ENCODE results near the gene IL6.

IL6 gene

DNA sequence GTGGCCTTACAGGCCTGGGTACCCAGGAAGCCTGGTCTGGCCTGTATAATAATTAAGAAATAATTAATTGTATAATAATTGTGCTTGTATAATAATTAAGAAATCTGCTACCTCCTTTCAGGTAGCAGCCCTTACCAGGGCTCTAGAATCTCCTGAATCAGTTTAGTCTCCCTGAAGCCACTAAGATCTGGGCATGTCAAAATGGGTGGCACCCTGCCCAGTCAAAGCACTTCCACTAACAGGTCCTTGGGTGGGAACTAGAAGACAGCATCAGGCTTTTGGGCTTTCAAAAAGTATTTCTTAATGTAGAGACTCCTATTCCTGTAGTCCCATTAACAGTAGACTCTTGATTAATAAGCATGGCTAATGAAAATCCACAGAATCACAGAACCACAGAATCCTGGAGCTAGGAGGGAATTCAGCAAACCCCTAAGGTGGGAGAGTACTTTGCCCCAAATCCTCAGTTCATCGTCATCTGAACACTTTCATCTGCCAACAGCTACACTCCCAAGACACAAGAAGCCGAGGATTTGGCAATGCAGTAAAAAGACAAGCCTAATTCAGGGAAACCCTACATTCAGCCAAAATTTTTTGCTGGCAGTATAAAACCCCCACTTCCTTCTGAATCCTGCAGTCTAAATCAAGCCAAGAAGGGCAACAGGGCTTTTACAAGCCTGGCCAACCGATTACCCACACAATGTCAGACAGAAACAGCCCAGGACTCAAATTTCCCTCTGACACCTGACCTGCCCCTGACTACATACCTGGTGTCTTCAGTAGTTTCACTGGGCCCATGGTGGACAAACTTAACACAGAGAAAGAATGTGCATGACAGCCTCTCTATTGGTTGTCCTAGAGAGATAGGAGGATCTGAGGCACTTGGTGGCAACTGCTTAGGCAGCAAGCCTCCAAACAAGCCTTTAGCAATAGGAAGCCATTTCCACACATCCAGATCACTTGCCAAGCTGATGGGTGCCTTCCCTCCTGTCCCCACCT, 5.9 kb upstream of the IL6 start:
- no peaks in the 10 kb centered on the region for H3K9me2 ChIP-seq (ENCODE audit: low read depth, low read length)

DNA sequence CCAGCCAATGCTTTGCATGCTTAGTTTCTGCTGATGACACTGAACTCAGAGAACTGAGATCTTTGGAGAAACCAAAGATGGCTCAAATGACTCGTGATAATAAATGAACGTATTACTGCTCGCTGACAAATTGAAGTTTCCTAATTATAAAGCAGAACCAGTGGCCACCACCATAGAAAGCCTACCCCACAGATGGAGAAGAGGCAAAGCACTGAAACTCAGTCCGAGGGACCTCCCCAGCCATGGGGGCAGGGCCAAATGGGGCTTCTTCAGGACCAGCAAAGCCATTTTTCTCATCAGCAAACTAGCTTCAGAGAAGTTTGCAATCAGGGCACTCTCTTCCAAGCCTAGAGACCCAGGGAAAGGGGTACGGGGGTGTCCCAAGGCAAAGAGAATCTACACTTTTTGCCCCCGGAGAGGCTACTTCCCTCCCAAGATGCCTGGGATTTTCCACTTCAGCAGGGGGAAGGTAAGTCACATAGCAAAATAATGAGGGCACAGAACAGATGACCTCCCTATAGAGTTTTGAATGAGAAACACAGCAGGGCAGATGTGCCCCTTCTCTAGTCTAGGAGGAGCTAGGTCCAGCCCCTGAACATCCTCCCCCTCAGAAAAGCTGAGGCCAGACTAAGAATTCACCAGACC, 4.3 kb upstream of the IL6 start:
- TF ChIP-seq, protein P1, sequence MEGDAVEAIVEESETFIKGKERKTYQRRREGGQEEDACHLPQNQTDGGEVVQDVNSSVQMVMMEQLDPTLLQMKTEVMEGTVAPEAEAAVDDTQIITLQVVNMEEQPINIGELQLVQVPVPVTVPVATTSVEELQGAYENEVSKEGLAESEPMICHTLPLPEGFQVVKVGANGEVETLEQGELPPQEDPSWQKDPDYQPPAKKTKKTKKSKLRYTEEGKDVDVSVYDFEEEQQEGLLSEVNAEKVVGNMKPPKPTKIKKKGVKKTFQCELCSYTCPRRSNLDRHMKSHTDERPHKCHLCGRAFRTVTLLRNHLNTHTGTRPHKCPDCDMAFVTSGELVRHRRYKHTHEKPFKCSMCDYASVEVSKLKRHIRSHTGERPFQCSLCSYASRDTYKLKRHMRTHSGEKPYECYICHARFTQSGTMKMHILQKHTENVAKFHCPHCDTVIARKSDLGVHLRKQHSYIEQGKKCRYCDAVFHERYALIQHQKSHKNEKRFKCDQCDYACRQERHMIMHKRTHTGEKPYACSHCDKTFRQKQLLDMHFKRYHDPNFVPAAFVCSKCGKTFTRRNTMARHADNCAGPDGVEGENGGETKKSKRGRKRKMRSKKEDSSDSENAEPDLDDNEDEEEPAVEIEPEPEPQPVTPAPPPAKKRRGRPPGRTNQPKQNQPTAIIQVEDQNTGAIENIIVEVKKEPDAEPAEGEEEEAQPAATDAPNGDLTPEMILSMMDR (IDR thresholded peaks at IDR 0.05; ENCODE audit: low read length): no peak
- Histone ChIP-seq H3K79me2 (ENCODE audit: insufficient read depth, low read length) (no peaks in the 10 kb centered on the region), H3K9me2 (ENCODE audit: low read depth, low read length) (no peaks in the 10 kb centered on the region), H4K20me1 (ENCODE audit: insufficient read depth, low read length) (no peaks in the 10 kb centered on the region), H2AFZ (ENCODE audit: low read length) (no peak overlapping the region), H3K4me2 (ENCODE audit: low read length) (no peak overlapping the region), H3K36me3 (ENCODE audit: insufficient read depth, low read length) (no peaks in the 10 kb centered on the region), H3K4me3 (ENCODE audit: low read depth, low read length, poor library complexity, severe bottlenecking) (no peak overlapping the region), H3K4me1 (ENCODE audit: insufficient read depth, low read length, severe bottlenecking) (no peaks in the 10 kb centered on the region), H3F3A (ENCODE audit: insufficient read depth, low read length) (no peaks in the 10 kb centered on the region), H3K27ac (ENCODE audit: low read depth, low read length, poor library complexity, severe bottlenecking) (no peak overlapping the region), H3K9me3 (ENCODE audit: low read length) (no peaks in the 10 kb centered on the region), H3K27me3 (ENCODE audit: insufficient read depth, low read length) (peaks cover 10% of the 10 kb centered on the region; the same call in 1 of the 2 replicates), H3K9ac (ENCODE audit: low read length) (no peak overlapping the region)

More for the DNA sequence above, 5.9 kb upstream of the IL6 start:
- TF ChIP-seq EZH2 (IDR thresholded peaks at IDR 0.05; ENCODE audit: borderline replicate concordance, low read length): no peak
- TF ChIP-seq, protein P1 (IDR thresholded peaks at IDR 0.05; ENCODE audit: low read length): no peak
- Histone ChIP-seq H3K9ac (ENCODE audit: low read length) (no peak overlapping the region), H3K27me3 (ENCODE audit: insufficient read depth, low read length) (peaks cover 9% of the 10 kb centered on the region; the same call in 1 of the 2 replicates), H2AFZ (ENCODE audit: low read length) (no peak overlapping the region), H4K20me1 (ENCODE audit: insufficient read depth, low read length) (no peaks in the 10 kb centered on the region), H3K9me3 (ENCODE audit: low read length) (no peaks in the 10 kb centered on the region), H3F3A (ENCODE audit: insufficient read depth, low read length) (no peaks in the 10 kb centered on the region), H3K4me3 (ENCODE audit: low read depth, low read length, poor library complexity, severe bottlenecking) (no peak overlapping the region), H3K36me3 (ENCODE audit: insufficient read depth, low read length) (no peaks in the 10 kb centered on the region), H3K4me1 (ENCODE audit: insufficient read depth, low read length, severe bottlenecking) (no peaks in the 10 kb centered on the region), H3K4me2 (ENCODE audit: low read length) (no peak overlapping the region), H3K27ac (ENCODE audit: low read depth, low read length, poor library complexity, severe bottlenecking) (no peak overlapping the region), H3K79me2 (ENCODE audit: insufficient read depth, low read length) (no peaks in the 10 kb centered on the region)

DNA sequence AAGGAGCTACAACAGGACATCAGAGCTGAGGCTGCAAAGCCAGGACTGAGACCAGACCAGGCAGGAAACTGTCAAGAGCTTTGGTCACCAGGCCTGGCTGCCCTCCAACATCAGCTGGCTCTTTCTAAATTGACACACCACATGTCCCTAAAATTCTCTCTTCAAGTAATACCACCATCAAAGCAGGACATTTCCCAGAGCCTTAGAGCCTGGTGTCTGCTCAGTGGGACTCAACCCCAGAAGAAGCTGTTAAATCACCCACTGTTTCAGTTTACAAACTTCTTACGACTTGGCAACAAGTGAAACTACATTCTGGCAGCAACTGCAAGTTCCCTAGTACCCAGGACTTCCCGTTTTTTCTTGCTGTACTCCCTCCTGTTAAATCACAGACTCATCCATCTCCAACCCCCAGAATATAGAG, 3.8 kb upstream of the IL6 start:
- no peak overlapping the region for H3K4me2 ChIP-seq (ENCODE audit: low read length)
- H3K4me3 ChIP-seq (ENCODE audit: low read depth, low read length, poor library complexity, severe bottlenecking): no peak overlapping the region
- peaks cover 10% of the 10 kb centered on the region for H3K27me3 ChIP-seq (ENCODE audit: insufficient read depth, low read length)
- no peaks in the 10 kb centered on the region for H3K9me3 ChIP-seq (ENCODE audit: low read length)
- no peak overlapping the region for H2AFZ ChIP-seq (ENCODE audit: low read length)
- no peaks in the 10 kb centered on the region for H3K9me2 ChIP-seq (ENCODE audit: low read depth, low read length)
- H3K9ac ChIP-seq (ENCODE audit: low read length): no peak overlapping the region
- H4K20me1 ChIP-seq (ENCODE audit: insufficient read depth, low read length): no peaks in the 10 kb centered on the region
- H3K36me3 ChIP-seq (ENCODE audit: insufficient read depth, low read length): no peaks in the 10 kb centered on the region
- no peaks in the 10 kb centered on the region for H3K4me1 ChIP-seq (ENCODE audit: insufficient read depth, low read length, severe bottlenecking)
- no peaks in the 10 kb centered on the region for H3F3A ChIP-seq (ENCODE audit: insufficient read depth, low read length)
- H3K27ac ChIP-seq (ENCODE audit: low read depth, low read length, poor library complexity, severe bottlenecking): no peak overlapping the region
- TF ChIP-seq EZH2 (IDR thresholded peaks at IDR 0.05; ENCODE audit: borderline replicate concordance, low read length): no peak
- TF ChIP-seq, protein P1 (IDR thresholded peaks at IDR 0.05; ENCODE audit: low read length): no peak
- no peaks in the 10 kb centered on the region for H3K79me2 ChIP-seq (ENCODE audit: insufficient read depth, low read length)

Measured in OCI-LY1 (cell line).